Measurements from ENCODE around the gene DXO.
A peak's percentile ranks its signal among the peaks of the same experiment; 100 is the strongest.

The DXO gene

GRCh38 chr6:31958412-31958740 is 13.6 kb downstream of the DXO start:
- peak overlapping the region; percentile 77 for H3K4me3 ChIP-seq (replicated peaks; ENCODE audit: low read depth, low read length)
- peaks cover 34% of the 10 kb centered on the region for H3K36me3 ChIP-seq (ENCODE audit: control insufficient read depth, insufficient read depth, low read length)
- TF ChIP-seq, protein P1, sequence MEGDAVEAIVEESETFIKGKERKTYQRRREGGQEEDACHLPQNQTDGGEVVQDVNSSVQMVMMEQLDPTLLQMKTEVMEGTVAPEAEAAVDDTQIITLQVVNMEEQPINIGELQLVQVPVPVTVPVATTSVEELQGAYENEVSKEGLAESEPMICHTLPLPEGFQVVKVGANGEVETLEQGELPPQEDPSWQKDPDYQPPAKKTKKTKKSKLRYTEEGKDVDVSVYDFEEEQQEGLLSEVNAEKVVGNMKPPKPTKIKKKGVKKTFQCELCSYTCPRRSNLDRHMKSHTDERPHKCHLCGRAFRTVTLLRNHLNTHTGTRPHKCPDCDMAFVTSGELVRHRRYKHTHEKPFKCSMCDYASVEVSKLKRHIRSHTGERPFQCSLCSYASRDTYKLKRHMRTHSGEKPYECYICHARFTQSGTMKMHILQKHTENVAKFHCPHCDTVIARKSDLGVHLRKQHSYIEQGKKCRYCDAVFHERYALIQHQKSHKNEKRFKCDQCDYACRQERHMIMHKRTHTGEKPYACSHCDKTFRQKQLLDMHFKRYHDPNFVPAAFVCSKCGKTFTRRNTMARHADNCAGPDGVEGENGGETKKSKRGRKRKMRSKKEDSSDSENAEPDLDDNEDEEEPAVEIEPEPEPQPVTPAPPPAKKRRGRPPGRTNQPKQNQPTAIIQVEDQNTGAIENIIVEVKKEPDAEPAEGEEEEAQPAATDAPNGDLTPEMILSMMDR (IDR thresholded peaks at IDR 0.05; ENCODE audit: insufficient read depth, low read length, poor library complexity, severe bottlenecking) = no peak
- no peaks in the 10 kb centered on the region for H3K27me3 ChIP-seq (replicated peaks; ENCODE audit: control insufficient read depth, insufficient read depth, low read length)
- DNase-seq (ENCODE audit: extremely low read depth, insufficient read length) = no peak

DNA sequence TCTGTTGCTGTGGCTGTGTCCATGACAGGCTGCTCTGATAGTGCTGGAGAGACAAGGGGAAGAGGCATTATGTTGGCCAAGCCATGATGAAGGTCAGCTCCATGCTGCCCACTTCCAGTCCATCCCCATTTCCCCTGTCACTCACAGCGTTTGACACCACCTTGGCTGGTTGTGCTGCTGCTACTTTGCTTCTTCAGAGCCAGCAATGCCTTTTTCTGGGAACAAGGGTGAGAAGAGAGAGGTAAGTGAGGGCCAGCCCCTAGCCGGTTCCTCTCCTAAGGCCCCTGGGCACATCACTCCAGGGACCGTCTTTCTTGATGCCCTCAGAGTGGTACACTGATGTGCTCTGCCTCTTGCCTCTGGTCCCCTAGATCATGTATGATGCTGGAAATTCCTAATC is 15.1 kb downstream of the DXO start:
- Histone ChIP-seq H3K36me3 (ENCODE audit: control insufficient read depth, insufficient read depth, low read length) (peaks cover 27% of the 10 kb centered on the region), H3K4me3 (replicated peaks; ENCODE audit: low read depth, low read length) (no peak overlapping the region), H3K27me3 (replicated peaks; ENCODE audit: control insufficient read depth, insufficient read depth, low read length) (no peaks in the 10 kb centered on the region)
- no peak for DNase-seq (ENCODE audit: extremely low read depth, insufficient read length)
- TF ChIP-seq, protein P1 (IDR thresholded peaks at IDR 0.05; ENCODE audit: insufficient read depth, low read length, poor library complexity, severe bottlenecking) = no peak

GRCh38 chr6:31954511-31954910 is 17.4 kb downstream of the DXO start:
- no peak for DNase-seq (ENCODE audit: extremely low read depth, insufficient read length)
- H3K36me3 ChIP-seq (ENCODE audit: control insufficient read depth, insufficient read depth, low read length) = peaks cover 21% of the 10 kb centered on the region
- no peak overlapping the region for H3K4me3 ChIP-seq (replicated peaks; ENCODE audit: low read depth, low read length)
- no peaks in the 10 kb centered on the region for H3K27me3 ChIP-seq (replicated peaks; ENCODE audit: control insufficient read depth, insufficient read depth, low read length)
- TF ChIP-seq, protein P1 (IDR thresholded peaks at IDR 0.05; ENCODE audit: insufficient read depth, low read length, poor library complexity, severe bottlenecking) = no peak

DNA sequence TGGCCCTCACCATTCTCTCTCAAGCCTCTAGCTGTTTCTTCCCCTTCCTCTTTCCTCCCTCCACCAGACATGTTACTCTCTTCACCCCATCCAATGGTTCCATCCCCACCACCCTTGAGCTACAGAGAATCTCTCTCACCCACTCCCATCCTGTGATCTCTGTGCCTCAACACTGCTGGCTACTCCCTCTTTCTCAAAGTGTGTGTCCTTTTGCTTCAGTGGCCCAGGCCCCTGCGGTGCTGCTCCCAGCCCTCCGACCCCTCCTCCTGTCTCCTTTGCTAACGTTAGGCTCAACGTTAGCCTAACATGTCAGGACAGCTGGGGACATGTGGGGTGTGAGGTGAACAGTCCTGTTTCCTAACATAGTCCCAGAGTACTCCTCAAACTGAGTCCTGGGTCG is 19.0 kb downstream of the DXO start:
- Histone ChIP-seq H3K4me3 (replicated peaks; ENCODE audit: low read depth, low read length) (no peak overlapping the region), H3K36me3 (ENCODE audit: control insufficient read depth, insufficient read depth, low read length) (peaks cover 21% of the 10 kb centered on the region), H3K27me3 (replicated peaks; ENCODE audit: control insufficient read depth, insufficient read depth, low read length) (no peaks in the 10 kb centered on the region)
- DNase-seq (ENCODE audit: extremely low read depth, insufficient read length) = no peak
- TF ChIP-seq, protein P1 (IDR thresholded peaks at IDR 0.05; ENCODE audit: insufficient read depth, low read length, poor library complexity, severe bottlenecking) = no peak

GRCh38 chr6:31952140-31952805 is 19.7 kb downstream of the DXO start:
- H3K4me3 ChIP-seq (replicated peaks; ENCODE audit: low read depth, low read length) = no peak overlapping the region
- DNase-seq (ENCODE audit: extremely low read depth, insufficient read length) = no peak
- H3K36me3 ChIP-seq (ENCODE audit: control insufficient read depth, insufficient read depth, low read length) = peaks cover 21% of the 10 kb centered on the region
- H3K27me3 ChIP-seq (replicated peaks; ENCODE audit: control insufficient read depth, insufficient read depth, low read length) = no peaks in the 10 kb centered on the region
- TF ChIP-seq, protein P1 (IDR thresholded peaks at IDR 0.05; ENCODE audit: insufficient read depth, low read length, poor library complexity, severe bottlenecking) = peak; percentile 56

All from GM06990 (cell line).